Occipital lobe (tissue), 3 donors: Measurements from ENCODE around the gene TERT. TPM values are rescaled to one million over a fixed set of nuclear protein-coding genes. Genes with fewer than 3 reads are reported as not detected.

Experiments
- DNase-seq: peaks from one replicate; lab custom pipeline; 2025; lab: John Stamatoyannopoulos, UW
- small RNA-seq: library from RNA; depleted of rRNA; stranded (forward); fragments of <200 nt; gene quantifications from one replicate; pipeline ENCODE3, GENCODE V24; 2014
- total RNA-seq: library from RNA; depleted of rRNA; stranded (reverse); fragments of >200 nt; gene quantifications from one replicate; pipeline ENCODE4 v1.2.3, GENCODE V29; 2014

Gene TERT
- total RNA-seq, 1 donor from 2014 or later = not detected

DNA sequence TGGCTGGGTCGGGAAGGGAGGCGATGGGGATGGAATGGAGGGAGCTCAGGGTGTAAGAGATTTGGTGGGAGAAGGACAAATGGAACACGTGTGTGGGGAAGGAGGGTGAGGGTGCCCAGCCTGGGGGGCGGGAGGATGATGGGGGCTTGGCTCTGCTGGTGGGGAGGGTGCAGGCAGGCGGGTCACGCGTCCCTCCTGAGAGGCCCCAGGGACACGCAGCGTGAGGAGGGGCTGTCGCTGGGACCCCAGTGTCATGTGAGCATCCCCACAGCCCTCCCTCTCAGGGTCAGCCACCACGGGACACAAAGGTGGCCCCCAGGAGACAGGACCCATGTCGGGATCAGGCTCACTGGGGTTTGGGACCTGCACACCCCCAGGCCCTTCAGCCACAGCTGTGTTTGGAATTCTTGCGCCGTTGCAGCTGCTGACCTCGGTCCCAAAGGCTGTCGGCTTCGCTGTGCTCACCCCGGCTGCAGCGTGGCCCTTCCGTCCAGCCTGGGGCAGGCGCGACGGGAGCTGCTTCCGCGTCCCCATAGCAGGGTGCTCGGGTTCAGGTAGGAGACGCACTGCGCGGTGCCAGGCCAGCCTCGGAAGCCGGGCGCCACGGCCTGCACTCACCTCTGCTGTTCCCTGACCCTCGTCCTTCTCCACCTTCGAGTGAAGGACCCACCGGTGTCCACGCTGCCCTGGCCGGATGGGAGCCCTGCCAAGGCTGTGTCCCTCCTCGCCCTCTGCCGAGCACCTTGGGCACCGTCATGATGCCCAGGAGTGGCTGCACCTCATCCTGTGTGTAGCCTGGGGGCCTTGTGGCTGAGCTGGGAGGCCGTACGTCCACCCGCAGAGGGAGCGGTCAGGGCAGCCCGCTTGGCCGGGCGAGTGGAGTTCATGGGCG lies 88.1 kb downstream of the TERT start:
- no peak for DNase-seq

GRCh38 chr5:1205255-1206180 lies 89.3 kb downstream of the TERT start:
- no peak for DNase-seq

DNA sequence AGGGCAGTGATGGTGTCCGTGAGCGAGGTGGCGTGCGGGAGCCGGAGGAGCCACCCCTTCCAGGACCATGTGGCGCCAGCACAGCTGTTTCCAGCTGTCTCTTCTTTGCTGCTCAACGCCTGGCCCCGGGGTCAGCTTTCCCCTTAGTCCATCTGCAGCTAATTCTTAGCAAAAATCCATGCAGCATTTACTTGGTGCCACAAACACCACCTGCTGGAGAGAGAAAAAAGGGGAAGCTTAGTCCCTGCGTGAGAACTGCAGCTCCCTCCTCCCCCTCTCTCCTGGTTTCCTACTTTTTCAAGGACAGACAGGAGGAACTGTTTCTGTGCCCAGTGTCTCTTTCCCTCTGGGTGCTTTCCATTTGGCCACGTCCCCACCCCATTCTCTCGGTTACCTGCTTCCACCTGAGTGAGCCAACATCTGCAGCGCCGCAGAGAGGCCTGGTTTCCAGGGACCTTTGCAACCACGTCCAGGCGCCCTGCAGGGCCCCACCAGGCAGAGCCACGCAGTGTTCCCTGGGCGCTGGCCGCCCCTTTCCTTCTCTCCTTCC lies 90.1 kb downstream of the TERT start:
- DNase-seq = no peak

DNA sequence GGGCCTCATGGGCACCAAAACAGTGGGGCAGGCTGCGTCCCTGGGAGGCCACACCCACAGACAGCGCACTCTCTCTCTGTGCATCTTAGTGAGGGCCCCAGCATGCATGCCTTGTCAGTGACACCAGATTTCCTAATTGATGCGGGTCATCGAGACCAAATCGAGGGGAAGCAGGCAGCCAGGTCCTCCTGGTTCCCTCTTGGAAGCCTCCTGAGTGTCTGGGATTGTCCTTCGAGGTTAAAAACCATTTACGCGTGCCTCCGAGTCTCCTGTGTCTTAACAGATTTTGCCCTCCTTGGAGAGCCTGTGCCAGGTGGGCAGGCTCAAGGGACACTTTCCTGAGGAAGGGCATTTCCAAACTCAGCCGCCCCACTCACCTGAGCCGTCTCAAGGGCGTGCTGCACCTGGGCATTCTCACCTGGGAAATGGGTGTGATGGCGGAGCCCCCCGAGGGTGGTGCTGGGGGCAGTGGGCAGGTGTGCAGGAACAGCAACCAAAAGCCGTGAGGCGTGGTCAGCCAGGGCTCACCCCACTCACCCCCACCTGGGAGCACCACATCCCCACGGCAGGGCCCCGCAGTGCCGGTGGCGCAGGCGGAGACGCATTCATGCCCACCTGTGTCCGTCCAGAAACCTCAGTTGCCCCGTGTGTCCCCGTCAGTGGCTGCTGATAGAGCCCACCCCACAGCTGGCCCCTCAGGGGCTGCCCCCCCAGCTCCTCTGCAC lies 90.7 kb downstream of the TERT start:
- DNase-seq = no peak

GRCh38 chr5:1203311-1203967 lies 91.4 kb downstream of the TERT start:
- no peak for DNase-seq

Small RNA genes within 50 kb of the gene (small RNA-seq; reads per million reads assigned to genes)
- not detected for gene MIR4457

Other genes starting within 250 kb of the TERT start
- 4.4 TPM for gene SLC12A7, start 183.0 kb downstream of the TERT start, total RNA-seq
- not detected for gene SLC6A19, start 93.5 kb downstream of the TERT start, total RNA-seq
- gene SLC6A18, start 69.7 kb downstream of the TERT start, total RNA-seq = not detected
- gene CLPTM1L, start 50.0 kb upstream of the TERT start, total RNA-seq = 101 TPM
- not detected for gene SLC6A3, start 150.4 kb upstream of the TERT start, total RNA-seq
- gene LPCAT1, start 228.9 kb upstream of the TERT start, total RNA-seq = 129 TPM